Mononuclear cell (primary cell): ENCODE results near the gene PEF1. TPM values are rescaled to one million over a fixed set of nuclear protein-coding genes. Genes with fewer than 3 reads are reported as not detected.
"Not testable (repeated sequence)": the region's sequence is repeated elsewhere in the genome, so short reads cannot be mapped to it uniquely, and the experiment has no call there.

ENCODE experiments used
- H3K27me3 ChIP-seq: 2 replicates; pipeline ENCODE4 v1.6.0; 2011; ENCODE audit warnings: low read length, control low read depth; ENCODE audit not compliant: insufficient read depth
- H3K4me1 ChIP-seq: 2 replicates; pipeline ENCODE4 v1.5.1; 2011; ENCODE audit warnings: mild to moderate bottlenecking, low read length, control low read depth; ENCODE audit not compliant: insufficient read depth
- H3K4me3 ChIP-seq: 2 replicates; pipeline ENCODE4 v1.5.1; 2011; ENCODE audit warnings: mild to moderate bottlenecking, low read length, moderate library complexity
- H3K9me3 ChIP-seq: 2 replicates; pipeline ENCODE4 v1.5.1; 2011; ENCODE audit warnings: low read depth, mild to moderate bottlenecking, control low read depth, low read length
- total RNA-seq: library from RNA; depleted of rRNA; stranded (reverse); fragments of >200 nt; gene quantifications from one replicate; pipeline ENCODE4 v1.2.3, GENCODE V29; 2012

Gene PEF1
- total RNA-seq, 1 donor, result 34.2 TPM

GRCh38 chr1:31600641-31601040 lies 44.0 kb downstream of the PEF1 start:
- no peaks in the 10 kb centered on the region for H3K27me3 ChIP-seq
- H3K4me1 ChIP-seq, result peaks cover under 1% of the 10 kb centered on the region
- no peak overlapping the region for H3K4me3 ChIP-seq

GRCh38 chr1:31598980-31599379 lies 45.7 kb downstream of the PEF1 start:
- H3K4me1 ChIP-seq, result no peaks in the 10 kb centered on the region
- no peaks in the 10 kb centered on the region for H3K27me3 ChIP-seq
- H3K9me3 ChIP-seq, result no peaks in the 10 kb centered on the region
- H3K4me3 ChIP-seq, result no peak overlapping the region

More at GRCh38 chr1:31600641-31601040, 44.0 kb downstream of the PEF1 start:
- no peaks in the 10 kb centered on the region for H3K9me3 ChIP-seq

GRCh38 chr1:31596737-31597097 lies 48.0 kb downstream of the PEF1 start:
- no peak overlapping the region for H3K4me3 ChIP-seq
- H3K4me1 ChIP-seq, result no peaks in the 10 kb centered on the region
- no peaks in the 10 kb centered on the region for H3K9me3 ChIP-seq
- no peaks in the 10 kb centered on the region for H3K27me3 ChIP-seq

- Histone ChIP-seq H3K9me3 (no peaks in the 10 kb centered on the region), H3K4me1 (no peaks in the 10 kb centered on the region), H3K4me3 (no peak overlapping the region), H3K27me3 (no peaks in the 10 kb centered on the region)
Observed at GRCh38 chr1:31595836-31596736, 48.6 kb downstream of the PEF1 start.

- peaks cover 3% of the 10 kb centered on the region for H3K27me3 ChIP-seq
- no peak overlapping the region for H3K4me3 ChIP-seq
- H3K9me3 ChIP-seq, result no peaks in the 10 kb centered on the region
- no peaks in the 10 kb centered on the region for H3K4me1 ChIP-seq
Observed at GRCh38 chr1:31593770-31594632, 50.7 kb downstream of the PEF1 start.

GRCh38 chr1:31593136-31593665 lies 51.5 kb downstream of the PEF1 start:
- peaks cover 3% of the 10 kb centered on the region for H3K27me3 ChIP-seq
- H3K9me3 ChIP-seq, result no peaks in the 10 kb centered on the region

GRCh38 chr1:31592132-31592531 lies 52.5 kb downstream of the PEF1 start:
- Histone ChIP-seq H3K27me3 (peaks cover 7% of the 10 kb centered on the region), H3K4me1 (no peaks in the 10 kb centered on the region), H3K9me3 (no peaks in the 10 kb centered on the region), H3K4me3 (no peak overlapping the region)

More at GRCh38 chr1:31593136-31593665, 51.5 kb downstream of the PEF1 start:
- Histone ChIP-seq H3K4me1 (no peaks in the 10 kb centered on the region), H3K4me3 (no peak overlapping the region)

GRCh38 chr1:31591425-31592093 lies 53.1 kb downstream of the PEF1 start:
- Histone ChIP-seq H3K27me3 (peaks cover 7% of the 10 kb centered on the region), H3K9me3 (no peaks in the 10 kb centered on the region), H3K4me3 (no peak overlapping the region), H3K4me1 (no peaks in the 10 kb centered on the region)

- Histone ChIP-seq H3K27me3 (peaks cover 7% of the 10 kb centered on the region), H3K9me3 (no peaks in the 10 kb centered on the region), H3K4me1 (no peaks in the 10 kb centered on the region), H3K4me3 (no peak overlapping the region)
Observed at GRCh38 chr1:31588751-31589515, 55.7 kb downstream of the PEF1 start.

- peaks cover 7% of the 10 kb centered on the region for H3K27me3 ChIP-seq
- no peaks in the 10 kb centered on the region for H3K9me3 ChIP-seq
- H3K4me3 ChIP-seq, result no peak overlapping the region
- no peaks in the 10 kb centered on the region for H3K4me1 ChIP-seq
Observed at GRCh38 chr1:31587720-31588423, 56.8 kb downstream of the PEF1 start.

- not testable (repeated sequence) for H3K4me3 ChIP-seq, H3K27me3 ChIP-seq, H3K4me1 ChIP-seq, H3K9me3 ChIP-seq
Observed at GRCh38 chr1:31587328-31587699, 57.4 kb downstream of the PEF1 start.

- Histone ChIP-seq H3K4me1 (no peaks in the 10 kb centered on the region), H3K9me3 (no peaks in the 10 kb centered on the region), H3K4me3 (no peak overlapping the region), H3K27me3 (peaks cover 7% of the 10 kb centered on the region)
Observed at GRCh38 chr1:31586376-31587327, 58.0 kb downstream of the PEF1 start.
